ENCODE measurements around the gene HTT.

Gene HTT

GRCh38 chr4:3174371-3175338 is 100.2 kb downstream of the HTT start:
- Histone ChIP-seq H3K9ac (ENCODE audit: insufficient read length) (no peak overlapping the region), H3K27ac (no peak overlapping the region), H3K4me3 (no peak overlapping the region), H3K9me3 (ENCODE audit: low read depth, low read length) (no peaks in the 10 kb centered on the region), H3K36me3 (ENCODE audit: insufficient read depth, low read length) (peaks cover 34% of the 10 kb centered on the region)
- TF ChIP-seq EZH2 (IDR thresholded peaks at IDR 0.05) (no peak), POLR2AphosphoS5 (IDR thresholded peaks at IDR 0.05; ENCODE audit: borderline replicate concordance, low read depth, low read length) (no peak), FOXP2 (optimal IDR thresholded peaks at IDR 0.05; ENCODE audit: control extremely low read depth, extremely low read length, insufficient read depth) (no peak)
- no peak for DNase-seq (ENCODE audit: low read depth, low spot score)

DNA sequence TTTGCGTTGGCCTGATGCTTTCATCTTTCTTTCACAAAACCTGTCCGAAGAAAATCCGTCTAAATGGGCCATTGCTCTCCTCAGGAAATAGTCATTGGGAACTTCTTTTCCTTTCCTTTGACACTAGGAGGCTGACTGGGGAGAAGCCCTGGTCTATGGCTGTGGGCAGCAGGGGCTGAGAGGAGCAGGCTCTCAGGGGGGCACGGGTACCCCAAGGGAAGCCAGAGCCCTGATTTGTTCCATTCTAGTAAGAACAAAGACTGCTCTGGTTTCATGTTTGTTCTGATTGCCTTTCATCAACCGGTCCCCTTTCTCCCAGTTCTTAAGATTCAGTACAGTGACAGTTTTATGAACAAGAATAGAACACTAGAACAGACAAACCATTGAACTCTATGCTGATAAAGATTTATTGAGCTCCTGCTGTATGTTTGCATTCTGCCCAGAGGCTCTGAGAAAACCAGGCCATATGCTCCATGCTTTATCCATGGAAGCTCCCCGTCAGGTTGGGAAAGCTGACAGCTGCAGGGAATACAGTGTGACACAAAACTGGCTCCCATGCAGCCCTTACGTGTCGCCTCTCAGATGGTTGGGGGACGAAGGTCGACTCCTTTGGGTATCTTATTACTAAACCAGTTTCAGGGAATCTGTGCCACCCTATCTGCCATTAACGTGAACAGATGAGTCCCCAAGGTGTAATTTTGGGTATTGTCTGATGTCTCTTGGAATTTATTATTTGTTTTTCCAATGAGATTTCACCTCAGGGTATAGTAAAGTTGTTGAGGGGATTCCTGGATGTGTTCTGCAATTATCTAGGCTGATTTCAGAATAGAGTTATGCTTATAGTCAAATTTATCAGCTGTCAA is 102.1 kb downstream of the HTT start:
- Histone ChIP-seq H3K9me3 (ENCODE audit: low read depth, low read length) (no peaks in the 10 kb centered on the region), H3K9ac (ENCODE audit: insufficient read length) (no peak overlapping the region), H3K4me3 (no peak overlapping the region), H3K27ac (peak overlapping the region; percentile 43; the same call in 1 of the 2 replicates), H3K36me3 (ENCODE audit: insufficient read depth, low read length) (peaks cover 44% of the 10 kb centered on the region)
- no peak for TF ChIP-seq FOXP2 (optimal IDR thresholded peaks at IDR 0.05; ENCODE audit: control extremely low read depth, extremely low read length, insufficient read depth)
- no peak for TF ChIP-seq POLR2AphosphoS5 (IDR thresholded peaks at IDR 0.05; ENCODE audit: borderline replicate concordance, low read depth, low read length)
- TF ChIP-seq EZH2 (IDR thresholded peaks at IDR 0.05), result no peak
- no peak for DNase-seq (ENCODE audit: low read depth, low spot score)

DNA sequence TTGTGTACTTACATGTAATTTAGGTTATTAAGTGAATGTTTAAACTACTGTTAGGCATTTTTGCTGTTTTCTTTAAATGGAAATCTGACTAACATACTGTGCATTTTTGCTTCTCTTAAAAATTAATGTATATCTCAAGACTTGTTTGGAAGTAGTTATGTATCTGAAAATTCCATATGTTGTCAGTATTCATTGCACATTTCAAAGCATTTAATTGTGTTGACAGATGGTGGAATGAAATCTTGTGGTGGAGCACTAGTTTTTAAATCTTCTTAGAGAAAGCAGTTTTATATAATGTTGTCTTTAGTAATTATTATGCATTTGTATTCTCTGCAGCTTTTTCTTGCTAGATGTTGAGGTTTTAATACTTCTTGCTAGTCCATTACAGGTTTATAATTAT is 102.9 kb downstream of the HTT start:
- no peak overlapping the region for H3K27ac ChIP-seq
- no peak overlapping the region for H3K4me3 ChIP-seq
- no peak for DNase-seq (ENCODE audit: low read depth, low spot score)
- no peak overlapping the region for H3K9ac ChIP-seq (ENCODE audit: insufficient read length)
- peaks cover 48% of the 10 kb centered on the region for H3K36me3 ChIP-seq (ENCODE audit: insufficient read depth, low read length)
- no peaks in the 10 kb centered on the region for H3K9me3 ChIP-seq (ENCODE audit: low read depth, low read length)
- TF ChIP-seq EZH2 (IDR thresholded peaks at IDR 0.05), result no peak
- no peak for TF ChIP-seq FOXP2 (optimal IDR thresholded peaks at IDR 0.05; ENCODE audit: control extremely low read depth, extremely low read length, insufficient read depth)
- TF ChIP-seq POLR2AphosphoS5 (IDR thresholded peaks at IDR 0.05; ENCODE audit: borderline replicate concordance, low read depth, low read length), result no peak

DNA sequence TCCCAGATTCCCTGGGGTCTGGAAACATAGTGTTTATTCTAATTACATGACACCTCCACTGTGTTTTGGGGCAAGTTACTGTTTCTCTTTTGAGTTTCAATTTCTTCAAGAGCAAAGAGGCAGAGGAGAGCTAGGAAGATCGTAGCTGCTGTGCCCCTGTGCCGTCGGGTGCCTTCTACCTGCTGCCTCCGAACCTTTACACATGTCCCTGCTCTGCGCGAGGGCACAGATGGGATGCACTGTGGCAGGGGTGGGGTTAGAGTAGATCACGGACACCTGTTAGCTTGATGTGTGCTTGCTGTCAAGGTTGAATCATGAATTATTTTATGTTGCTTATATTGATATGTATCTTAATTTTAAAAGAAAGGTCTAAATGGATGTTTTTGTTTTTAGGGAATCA is 103.4 kb downstream of the HTT start:
- Histone ChIP-seq H3K36me3 (ENCODE audit: insufficient read depth, low read length) (peaks cover 48% of the 10 kb centered on the region), H3K9ac (ENCODE audit: insufficient read length) (no peak overlapping the region), H3K9me3 (ENCODE audit: low read depth, low read length) (no peaks in the 10 kb centered on the region), H3K27ac (no peak overlapping the region), H3K4me3 (no peak overlapping the region)
- TF ChIP-seq POLR2AphosphoS5 (IDR thresholded peaks at IDR 0.05; ENCODE audit: borderline replicate concordance, low read depth, low read length) (no peak), FOXP2 (optimal IDR thresholded peaks at IDR 0.05; ENCODE audit: control extremely low read depth, extremely low read length, insufficient read depth) (no peak)
- no peak for DNase-seq (ENCODE audit: low read depth, low spot score)

GRCh38 chr4:3178351-3178750 is 103.9 kb downstream of the HTT start:
- no peak for DNase-seq (ENCODE audit: low read depth, low spot score)
- no peak overlapping the region for H3K27ac ChIP-seq
- H3K4me3 ChIP-seq, result no peak overlapping the region
- no peak for TF ChIP-seq POLR2AphosphoS5 (IDR thresholded peaks at IDR 0.05; ENCODE audit: borderline replicate concordance, low read depth, low read length)
- TF ChIP-seq FOXP2 (optimal IDR thresholded peaks at IDR 0.05; ENCODE audit: control extremely low read depth, extremely low read length, insufficient read depth), result no peak
- no peak for TF ChIP-seq EZH2 (IDR thresholded peaks at IDR 0.05)
- H3K9ac ChIP-seq (ENCODE audit: insufficient read length), result no peak overlapping the region
- peaks cover 48% of the 10 kb centered on the region for H3K36me3 ChIP-seq (ENCODE audit: insufficient read depth, low read length)
- H3K9me3 ChIP-seq (ENCODE audit: low read depth, low read length), result no peaks in the 10 kb centered on the region

DNA sequence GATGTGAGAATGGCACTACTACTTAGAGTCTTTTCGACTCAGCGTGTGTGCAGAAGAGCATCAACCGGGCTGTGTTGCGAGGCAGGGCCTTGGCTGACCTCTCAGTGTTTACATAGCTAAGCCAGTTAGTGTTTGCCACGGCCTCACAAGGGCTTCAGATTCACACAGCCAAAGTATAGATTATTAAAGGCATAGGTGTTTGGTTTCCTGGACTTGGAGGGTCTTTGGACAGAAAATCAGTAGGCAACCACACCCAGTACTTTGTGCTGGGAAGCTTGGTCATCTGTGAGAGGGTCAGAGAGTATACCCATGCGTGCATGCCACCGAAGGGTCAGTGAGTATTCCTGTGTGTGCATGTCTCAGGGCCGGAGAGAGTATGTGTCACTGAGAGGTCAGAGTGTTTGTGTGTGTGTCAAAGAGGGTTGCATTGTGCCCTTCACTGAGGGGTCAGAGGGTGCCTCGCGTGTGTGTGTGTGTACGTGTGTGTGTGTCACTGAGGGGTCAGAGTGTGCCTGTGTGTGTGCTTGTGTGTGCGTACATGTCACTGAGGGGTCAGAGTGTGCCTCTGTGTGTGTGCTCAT is 104.7 kb downstream of the HTT start:
- Histone ChIP-seq H3K36me3 (ENCODE audit: insufficient read depth, low read length) (peaks cover 52% of the 10 kb centered on the region), H3K9ac (ENCODE audit: insufficient read length) (no peak overlapping the region), H3K4me3 (no peak overlapping the region), H3K9me3 (ENCODE audit: low read depth, low read length) (no peaks in the 10 kb centered on the region), H3K27ac (no peak overlapping the region)
- DNase-seq (ENCODE audit: low read depth, low spot score), result no peak
- TF ChIP-seq POLR2AphosphoS5 (IDR thresholded peaks at IDR 0.05; ENCODE audit: borderline replicate concordance, low read depth, low read length) (no peak), FOXP2 (optimal IDR thresholded peaks at IDR 0.05; ENCODE audit: control extremely low read depth, extremely low read length, insufficient read depth) (no peak), EZH2 (IDR thresholded peaks at IDR 0.05) (no peak)

DNA sequence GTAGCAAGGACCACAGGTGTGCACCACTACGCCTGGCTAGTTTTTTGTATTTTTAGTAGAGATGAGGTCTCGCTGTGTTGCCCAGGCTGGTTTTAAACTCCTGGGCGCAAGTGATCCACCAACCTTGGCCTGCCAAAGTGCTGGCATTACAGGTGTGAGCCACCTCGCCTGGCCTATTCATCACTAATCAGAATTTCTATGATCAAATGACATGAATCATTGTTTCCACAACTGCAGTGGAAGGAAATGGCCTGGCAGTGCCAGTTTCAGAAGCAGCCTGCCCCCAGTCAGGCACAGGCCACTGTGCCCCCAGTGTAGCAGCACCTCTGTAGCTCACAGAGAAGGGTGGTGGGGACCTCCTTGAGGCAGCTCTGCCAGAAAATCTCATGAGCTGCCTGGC is 108.5 kb downstream of the HTT start:
- Histone ChIP-seq H3K27ac (no peak overlapping the region), H3K36me3 (ENCODE audit: insufficient read depth, low read length) (peaks cover 45% of the 10 kb centered on the region), H3K4me3 (no peak overlapping the region), H3K9me3 (ENCODE audit: low read depth, low read length) (no peaks in the 10 kb centered on the region), H3K9ac (ENCODE audit: insufficient read length) (no peak overlapping the region)
- DNase-seq (ENCODE audit: low read depth, low spot score), result no peak
- no peak for TF ChIP-seq FOXP2 (optimal IDR thresholded peaks at IDR 0.05; ENCODE audit: control extremely low read depth, extremely low read length, insufficient read depth)
- TF ChIP-seq EZH2 (IDR thresholded peaks at IDR 0.05), result no peak
- TF ChIP-seq POLR2AphosphoS5 (IDR thresholded peaks at IDR 0.05; ENCODE audit: borderline replicate concordance, low read depth, low read length), result no peak

GRCh38 chr4:3184725-3185124 is 110.2 kb downstream of the HTT start:
- TF ChIP-seq EZH2 (IDR thresholded peaks at IDR 0.05), result no peak
- TF ChIP-seq POLR2AphosphoS5 (IDR thresholded peaks at IDR 0.05; ENCODE audit: borderline replicate concordance, low read depth, low read length), result no peak
- no peak for TF ChIP-seq FOXP2 (optimal IDR thresholded peaks at IDR 0.05; ENCODE audit: control extremely low read depth, extremely low read length, insufficient read depth)
- Histone ChIP-seq H3K9me3 (ENCODE audit: low read depth, low read length) (no peaks in the 10 kb centered on the region), H3K9ac (ENCODE audit: insufficient read length) (no peak overlapping the region), H3K4me3 (no peak overlapping the region), H3K36me3 (ENCODE audit: insufficient read depth, low read length) (peaks cover 54% of the 10 kb centered on the region), H3K27ac (no peak overlapping the region)
- no peak for DNase-seq (ENCODE audit: low read depth, low spot score)
